DMS53 treated with DMSO at 0.1 percent for 48 hours (cell line): ENCODE measurements around the gene CDC42EP5.
A peak's percentile ranks its signal among the peaks of the same experiment; 100 is the strongest.

Experiments used
- DNase-seq: peaks from one replicate; lab custom pipeline; 2025; ENCODE audit not compliant: unreplicated experiment; lab: John Stamatoyannopoulos, UW

Gene CDC42EP5

DNA sequence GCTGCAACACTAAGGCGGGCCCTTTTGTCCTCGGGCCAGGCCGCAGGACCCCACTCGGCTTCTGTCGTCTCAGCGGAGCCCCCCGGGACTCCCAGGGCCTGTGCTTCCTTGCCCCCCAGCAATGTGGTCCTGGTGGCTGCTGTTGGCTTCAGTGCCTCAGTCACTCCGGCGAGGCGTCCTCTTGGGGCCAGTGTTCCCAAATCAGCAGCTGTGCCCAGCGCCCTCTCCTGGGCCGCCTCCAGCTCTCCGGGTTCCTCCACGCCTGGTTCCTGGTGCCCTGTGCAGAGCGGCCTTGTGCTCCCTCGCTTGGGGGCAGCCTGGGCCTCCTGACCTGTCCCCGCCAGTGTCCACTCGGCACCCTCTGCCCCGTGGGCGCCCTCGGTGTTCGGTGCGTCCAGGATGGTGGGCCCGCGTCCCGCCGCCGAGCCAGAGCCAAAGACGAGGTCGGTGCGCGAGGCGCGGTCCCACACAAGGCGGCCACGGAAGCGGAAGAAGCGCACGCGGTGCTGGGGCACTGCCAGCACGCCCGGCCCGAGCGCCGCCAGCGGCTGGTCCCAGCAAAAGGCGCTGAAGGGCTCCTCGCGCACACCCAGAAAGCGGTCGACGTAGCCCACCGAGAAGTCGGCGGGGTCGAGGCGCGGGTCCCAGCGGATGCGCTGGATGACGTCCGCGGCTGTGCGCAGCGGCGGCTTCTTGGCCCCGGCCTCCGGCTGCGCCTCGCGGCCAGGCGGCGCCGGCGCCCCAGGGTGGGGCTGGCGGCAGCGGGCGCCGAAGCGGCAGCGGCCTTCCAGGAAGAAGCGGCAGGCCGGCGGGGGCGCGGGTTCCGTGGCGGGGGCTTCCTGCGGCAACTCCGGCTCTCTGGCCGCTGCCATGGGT is 10.2 kb downstream of the CDC42EP5 start:
- DNase-seq, result peak; percentile 46

DNA sequence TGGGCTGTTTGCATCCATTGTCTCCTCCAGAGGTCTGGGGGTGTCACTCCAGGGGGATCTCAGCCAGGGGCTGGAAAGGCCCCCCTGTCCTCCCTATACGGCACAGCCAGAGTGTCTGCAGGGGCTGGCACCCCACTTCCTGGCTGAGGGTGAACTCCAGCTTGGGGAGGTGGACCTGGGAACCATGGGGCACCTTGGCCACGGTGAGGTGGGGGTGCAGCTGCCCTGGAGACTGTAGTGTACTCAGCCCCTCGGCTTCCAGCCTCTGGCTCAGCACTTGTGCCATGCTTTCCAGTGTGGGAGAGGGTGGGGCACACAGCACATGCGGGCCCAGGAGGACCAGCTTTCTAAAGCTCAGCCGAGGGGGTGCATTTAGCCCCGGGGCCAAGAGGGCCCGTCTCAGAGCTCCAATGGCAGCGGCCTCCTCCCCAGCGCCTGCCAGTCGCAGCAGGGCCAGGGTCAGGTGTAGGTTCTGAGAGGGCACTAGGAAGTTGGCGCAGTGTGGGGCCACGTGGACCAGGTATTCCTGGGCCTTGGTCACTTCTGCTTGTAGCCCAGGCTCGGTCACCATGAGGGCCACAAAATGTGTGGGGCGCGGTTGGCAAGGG is 10.9 kb downstream of the CDC42EP5 start:
- no peak for DNase-seq

DNA sequence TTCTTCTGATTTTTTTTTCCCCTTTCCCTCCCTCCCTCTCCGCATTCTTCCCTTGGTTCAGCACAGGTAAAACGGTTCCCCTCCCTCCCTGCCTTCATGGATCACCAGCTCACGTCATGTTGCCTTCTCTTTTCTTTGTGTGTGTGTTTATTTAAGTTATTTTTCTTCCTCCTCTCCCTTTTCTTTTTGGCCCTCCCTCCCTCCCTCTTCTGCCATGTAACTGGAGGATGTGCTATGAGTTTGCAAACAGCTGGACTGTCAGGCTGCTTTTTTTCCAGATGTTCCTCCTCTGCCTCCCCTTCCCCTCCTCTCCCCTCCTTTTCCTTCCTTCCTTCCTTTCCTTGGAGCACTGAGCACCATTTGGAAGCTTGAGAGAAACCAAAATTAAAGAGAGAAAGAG is 11.5 kb downstream of the CDC42EP5 start:
- no peak for DNase-seq

DNA sequence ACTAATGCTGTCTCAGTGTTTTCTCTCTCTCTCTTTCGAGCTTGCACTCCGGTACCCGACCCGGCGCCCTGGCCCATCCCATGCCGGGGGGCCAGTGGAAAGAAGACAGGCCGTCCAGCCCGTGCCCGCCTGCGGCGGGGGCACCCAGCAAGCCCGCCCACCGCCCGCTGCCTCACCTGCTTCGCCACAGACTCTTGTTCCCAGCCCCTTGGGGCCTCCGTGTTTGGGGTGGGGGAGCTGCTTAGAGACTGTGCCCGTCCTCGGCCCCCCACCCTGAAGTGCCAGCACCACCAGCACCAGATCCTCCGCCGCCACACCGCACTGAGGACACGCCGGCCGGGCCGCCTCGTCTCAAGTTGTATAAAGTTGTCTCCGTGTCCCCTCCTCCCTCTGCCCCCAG is 11.9 kb downstream of the CDC42EP5 start:
- no peak for DNase-seq

DNA sequence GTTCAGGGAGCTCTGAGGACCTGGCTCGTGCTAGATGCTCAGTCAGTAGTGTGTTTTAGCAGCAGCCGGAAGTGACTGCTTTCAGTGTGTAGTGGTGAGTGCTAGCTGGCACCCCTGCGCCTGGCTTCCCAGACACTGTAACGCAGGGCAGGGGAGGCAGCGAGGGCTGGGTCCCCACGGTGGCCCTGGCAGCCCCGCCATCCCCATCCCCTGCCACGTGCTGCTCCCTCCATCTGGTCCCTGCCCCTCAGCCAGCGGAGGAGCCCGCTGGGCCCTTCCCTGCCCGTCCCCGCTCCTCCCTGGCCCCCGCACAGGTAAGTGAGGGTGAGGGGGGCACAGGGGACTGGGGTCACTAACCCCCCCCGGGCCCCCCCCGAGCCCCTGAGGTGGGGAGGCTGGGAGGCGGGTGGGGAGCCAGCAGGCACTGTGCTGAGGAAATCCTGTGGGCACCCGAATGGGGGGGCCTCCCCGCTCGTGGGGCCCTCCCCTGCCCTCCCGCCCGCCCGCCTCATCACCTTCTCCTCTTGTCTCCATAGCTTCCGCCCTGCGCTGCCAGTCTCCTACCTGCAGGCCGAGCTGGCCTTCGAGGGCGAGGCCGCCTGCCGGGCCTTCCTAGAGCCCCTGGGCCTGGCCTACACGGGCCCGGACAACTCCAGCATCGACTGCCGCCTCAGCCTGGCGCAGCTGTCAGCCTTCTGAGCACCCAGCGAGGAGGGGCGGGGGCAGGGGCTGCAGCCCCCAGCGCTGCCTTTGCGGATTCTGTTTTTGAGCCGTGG is 12.7 kb downstream of the CDC42EP5 start:
- DNase-seq, result no peak

DNA sequence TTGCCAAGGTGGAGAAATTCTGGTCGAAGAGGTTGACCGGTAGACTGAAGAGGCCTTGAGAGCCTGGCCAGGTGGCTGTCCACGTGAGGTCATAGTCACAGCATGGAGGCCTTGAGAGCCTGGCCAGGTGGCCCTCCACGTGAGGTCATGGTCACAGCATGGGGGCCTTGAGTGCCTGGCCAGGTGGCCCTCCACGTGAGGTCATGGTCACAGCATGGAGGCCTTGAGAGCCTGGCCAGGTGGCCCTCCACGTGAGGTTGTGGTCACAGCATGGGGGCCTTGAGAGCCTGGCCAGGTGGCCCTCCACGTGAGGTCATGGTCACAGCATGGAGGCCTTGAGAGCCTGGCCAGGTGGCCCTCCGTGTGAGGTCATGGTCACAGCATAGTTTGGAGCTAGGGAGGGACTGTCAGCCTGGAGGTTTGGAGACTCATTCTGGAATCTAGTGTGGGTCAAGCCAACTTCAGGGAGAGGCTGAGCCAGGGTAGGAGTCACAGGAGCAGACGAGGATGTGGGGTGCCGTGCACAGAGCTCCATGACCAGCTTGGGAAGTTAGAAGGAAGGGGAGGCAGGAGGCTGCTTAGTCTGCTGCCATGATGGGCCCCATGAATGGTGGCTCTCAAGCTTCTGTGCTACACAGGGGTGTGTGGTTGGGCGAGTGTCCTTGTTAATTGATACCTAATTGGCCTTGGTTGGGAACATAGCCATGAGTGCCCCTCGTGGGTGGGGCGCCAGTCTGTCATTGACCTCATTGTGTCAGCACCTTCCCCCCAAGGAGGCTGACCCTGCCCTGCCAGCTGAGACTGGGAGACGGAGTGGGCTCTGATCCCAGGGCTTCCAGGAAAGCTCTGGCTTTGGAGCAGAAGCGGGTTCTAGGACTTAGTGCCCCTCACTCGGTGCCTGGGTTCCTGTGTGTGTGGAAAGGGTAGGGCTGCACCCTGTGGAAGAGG is 13.5 kb downstream of the CDC42EP5 start:
- DNase-seq, result peak; percentile 38

DNA sequence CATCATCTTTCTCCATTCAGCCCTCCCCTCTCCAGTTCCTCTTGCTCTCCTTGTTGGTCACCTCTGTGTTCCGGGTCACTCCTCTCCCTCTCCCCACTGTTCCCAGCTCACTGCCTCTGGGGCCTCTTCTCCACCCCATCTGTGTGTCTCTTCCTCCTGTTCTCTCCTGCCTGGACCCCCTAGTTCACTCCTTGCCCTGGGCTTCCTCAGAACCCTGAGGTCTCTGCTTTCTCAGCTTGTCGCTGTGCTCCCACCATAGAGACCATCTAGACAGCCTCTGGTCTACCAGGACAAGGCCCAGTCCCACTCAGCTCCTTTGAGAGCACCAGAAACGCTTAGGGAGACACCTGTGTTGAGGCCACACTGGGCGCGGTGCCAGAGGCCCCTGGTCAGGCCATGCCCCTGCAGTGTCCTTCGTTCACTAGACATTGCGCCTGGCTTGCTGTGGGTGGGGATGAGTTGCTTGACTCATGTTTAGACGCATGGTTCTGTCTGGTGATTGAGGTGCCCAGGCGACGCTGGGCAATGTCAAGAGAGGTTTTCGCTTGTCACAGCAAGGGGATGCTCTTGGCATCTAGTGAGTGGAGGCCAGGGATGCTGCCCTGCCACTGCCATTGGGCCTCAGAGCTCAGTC is 14.3 kb downstream of the CDC42EP5 start:
- DNase-seq, result no peak

- DNase-seq, result no peak
Observed at GRCh38 chr19:54457773-54458647, 15.1 kb downstream of the CDC42EP5 start.

- DNase-seq, result no peak
Observed at GRCh38 chr19:54456423-54457373, 16.4 kb downstream of the CDC42EP5 start.

DNA sequence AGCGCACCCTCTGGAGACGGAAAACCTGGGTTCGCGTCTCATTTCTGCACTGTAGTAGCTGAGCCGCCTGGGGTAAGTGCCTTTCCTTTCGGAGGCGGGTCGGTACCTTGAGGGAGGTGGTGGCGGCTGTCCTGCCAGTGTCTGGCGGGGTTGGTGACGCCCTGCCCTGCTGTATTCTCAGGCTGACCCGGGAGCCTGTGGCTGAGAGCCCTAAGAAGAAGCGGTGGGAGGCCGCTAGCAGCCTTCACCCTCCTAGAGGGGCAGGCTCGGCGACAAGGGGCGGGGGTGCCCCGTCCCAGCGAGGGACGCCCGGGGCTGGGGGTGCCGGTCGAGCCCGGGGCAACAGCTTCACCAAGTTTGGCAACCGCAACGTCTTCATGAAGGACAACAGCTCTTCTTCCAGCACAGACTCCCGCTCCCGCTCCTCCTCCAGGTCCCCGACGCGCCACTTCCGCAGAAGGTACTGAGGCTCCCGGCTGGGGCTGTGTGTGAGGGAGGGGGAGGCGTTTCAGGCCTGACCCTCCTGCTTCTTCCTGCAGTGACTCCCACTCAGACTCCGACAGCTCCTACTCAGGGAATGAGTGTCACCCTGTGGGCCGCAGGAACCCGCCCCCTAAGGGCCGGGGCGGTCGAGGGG is 17.2 kb downstream of the CDC42EP5 start:
- DNase-seq, result no peak

GRCh38 chr19:54454781-54455675 is 18.1 kb downstream of the CDC42EP5 start:
- no peak for DNase-seq

DNA sequence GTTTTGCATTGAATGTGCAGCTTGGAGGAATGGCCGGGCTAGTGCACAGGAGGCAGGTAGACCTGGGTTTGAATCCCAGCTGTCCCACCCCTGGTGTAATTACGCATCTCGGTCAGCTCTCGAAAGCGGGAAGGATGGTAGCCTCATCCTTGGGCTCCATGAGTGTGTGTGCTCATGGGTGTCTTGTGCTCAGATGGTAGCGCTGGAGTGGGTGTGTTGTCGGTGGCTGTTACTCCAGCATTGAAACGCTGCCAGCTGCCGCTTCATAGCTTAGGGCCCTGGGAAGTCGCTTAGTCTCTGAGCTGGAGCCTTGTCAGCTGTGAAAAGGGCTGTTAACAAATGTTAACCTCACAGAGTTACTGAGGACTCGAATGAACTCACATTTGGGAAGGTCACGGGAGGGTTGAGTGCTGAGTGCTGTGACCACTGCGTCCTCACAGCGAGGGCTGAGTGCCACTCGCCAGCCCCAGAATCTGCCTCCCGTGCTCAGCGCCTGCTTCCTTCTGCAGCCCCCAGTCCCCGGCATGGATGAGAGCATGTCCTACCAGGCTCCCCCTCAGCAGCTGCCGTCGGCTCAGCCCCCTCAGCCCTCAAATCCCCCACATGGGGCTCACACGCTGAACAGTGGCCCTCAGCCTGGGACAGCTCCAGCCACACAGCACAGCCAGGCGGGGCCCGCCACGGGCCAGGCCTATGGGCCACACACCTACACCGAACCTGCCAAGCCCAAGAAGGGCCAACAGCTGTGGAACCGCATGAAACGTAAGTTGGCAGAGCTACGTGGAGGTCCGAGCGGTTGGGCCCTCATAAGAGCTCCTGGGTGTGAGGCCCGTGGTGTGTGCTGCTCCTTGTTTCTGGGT is 18.9 kb downstream of the CDC42EP5 start:
- no peak for DNase-seq

DNA sequence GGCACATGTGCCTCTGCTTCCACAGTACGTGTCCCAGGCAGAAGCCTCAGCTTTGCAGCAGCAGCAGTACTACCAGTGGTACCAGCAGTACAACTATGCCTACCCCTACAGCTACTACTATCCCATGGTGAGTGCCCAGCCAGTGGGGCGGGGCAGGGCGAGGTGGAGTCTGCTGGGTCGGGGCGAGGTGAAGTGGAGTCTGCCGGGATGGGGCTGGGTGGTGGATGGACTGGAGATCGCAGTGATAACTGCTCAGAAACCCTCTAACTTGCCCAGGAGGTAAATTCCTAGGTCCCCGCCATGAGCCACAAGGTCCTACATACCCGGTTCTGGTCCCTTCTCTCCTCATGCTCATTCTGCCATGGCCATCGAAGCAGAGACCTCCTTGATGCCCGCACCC is 20.5 kb downstream of the CDC42EP5 start:
- no peak for DNase-seq

DNA sequence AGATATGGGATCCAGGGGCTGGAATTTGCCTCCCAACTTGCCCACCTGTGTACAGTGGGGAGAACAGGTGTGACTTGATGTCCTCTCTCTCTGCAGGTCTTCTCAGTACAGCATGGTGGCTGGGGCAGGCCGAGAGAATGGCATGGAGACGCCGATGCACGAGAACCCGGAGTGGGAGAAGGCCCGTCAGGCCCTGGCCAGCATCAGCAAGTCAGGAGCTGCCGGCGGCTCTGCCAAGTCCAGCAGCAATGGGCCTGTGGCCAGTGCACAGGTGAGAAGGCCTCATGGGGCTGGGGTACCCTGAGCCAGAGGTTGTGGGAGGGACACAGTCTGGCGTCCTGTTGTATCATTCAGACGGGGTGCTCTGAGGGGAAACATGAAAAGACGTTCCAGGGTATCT is 21.1 kb downstream of the CDC42EP5 start:
- no peak for DNase-seq

GRCh38 chr19:54451331-54451871 is 21.7 kb downstream of the CDC42EP5 start:
- DNase-seq, result no peak

DNA sequence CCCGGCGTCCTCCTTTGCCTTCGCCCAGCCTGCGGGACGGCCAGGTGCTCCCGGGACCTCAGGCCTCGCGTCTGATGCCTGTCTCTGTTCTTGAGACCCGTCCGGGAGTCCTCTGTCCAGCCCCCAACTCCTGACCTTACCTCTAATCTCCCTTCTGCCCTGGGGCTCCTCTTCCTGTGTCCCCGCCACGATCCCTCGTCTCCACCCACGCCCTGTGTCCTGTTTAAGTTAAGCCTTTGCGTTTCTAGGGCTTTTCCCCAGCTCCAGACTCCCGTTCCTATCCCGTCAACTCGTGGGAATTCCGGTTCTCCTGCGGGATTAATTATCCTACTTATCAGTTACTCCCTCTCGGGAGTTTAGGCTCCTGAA is 23.4 kb downstream of the CDC42EP5 start:
- no peak for DNase-seq
